ENCODE measurements around the gene UMODL1.

The UMODL1 gene

DNA sequence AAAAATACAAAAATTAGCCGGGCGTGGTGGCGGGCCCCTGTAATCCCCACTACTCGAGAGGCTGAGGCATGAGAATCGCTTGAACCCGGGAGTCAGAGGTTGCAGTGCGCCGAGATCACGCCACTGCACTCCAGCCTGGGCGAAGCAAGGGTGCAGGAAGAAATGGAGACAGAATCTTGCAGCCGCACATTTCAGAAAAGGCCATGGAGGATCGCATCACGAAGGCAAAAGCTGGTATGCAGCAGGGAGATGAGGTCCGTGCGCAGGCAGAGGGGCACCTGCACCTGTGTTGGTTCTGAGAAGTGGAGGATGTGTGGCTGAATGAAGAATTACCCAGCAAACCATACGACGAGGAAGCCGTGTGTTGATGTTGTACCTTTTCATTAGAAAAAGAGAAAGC is 94.8 kb downstream of the UMODL1 start:
- H3K27ac ChIP-seq (ENCODE audit: low read length): no peak overlapping the region

DNA sequence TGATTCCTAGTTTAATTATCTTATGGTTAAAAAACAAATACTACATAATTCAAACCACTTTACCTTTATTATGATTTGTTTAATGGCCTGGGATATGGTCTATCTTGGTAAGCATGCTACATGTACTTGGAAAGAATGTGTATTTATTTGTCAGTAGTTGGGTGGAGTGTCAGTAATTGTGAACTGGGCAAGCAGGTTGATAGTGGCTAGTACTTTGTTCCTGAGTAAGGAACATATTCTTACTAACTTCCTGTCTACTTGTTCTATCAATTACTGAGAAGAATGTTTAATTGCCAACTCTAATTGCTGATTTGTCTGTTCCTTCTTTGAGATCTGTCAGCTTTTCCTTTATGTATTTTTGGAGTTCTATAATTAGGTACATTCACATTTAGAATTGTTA is 98.6 kb downstream of the UMODL1 start:
- Histone ChIP-seq H3K36me3 (ENCODE audit: insufficient read depth, low read length) (no peaks in the 10 kb centered on the region), H3K27me3 (ENCODE audit: insufficient read depth, low read length, poor library complexity) (no peaks in the 10 kb centered on the region), H2AFZ (ENCODE audit: low read depth, low read length) (no peak overlapping the region), H3K4me1 (ENCODE audit: insufficient read depth, low read length) (no peaks in the 10 kb centered on the region), H3K27ac (ENCODE audit: low read length) (no peak overlapping the region), H4K20me1 (ENCODE audit: insufficient read depth, low read length) (no peaks in the 10 kb centered on the region), H3K79me2 (ENCODE audit: insufficient read depth, low read length) (no peaks in the 10 kb centered on the region), H3K9me3 (ENCODE audit: insufficient read depth, low read length, severe bottlenecking) (no peaks in the 10 kb centered on the region), H3K9ac (ENCODE audit: low read depth, low read length) (no peak overlapping the region), H3K4me2 (ENCODE audit: insufficient read depth, low read length) (no peak overlapping the region), H3K4me3 (ENCODE audit: low read depth in 1 of 2, low read length in 2 of 2) (no peak overlapping the region)
- ATAC-seq (ENCODE audit: insufficient read depth, low read depth): no peak
- TF ChIP-seq, protein P1, sequence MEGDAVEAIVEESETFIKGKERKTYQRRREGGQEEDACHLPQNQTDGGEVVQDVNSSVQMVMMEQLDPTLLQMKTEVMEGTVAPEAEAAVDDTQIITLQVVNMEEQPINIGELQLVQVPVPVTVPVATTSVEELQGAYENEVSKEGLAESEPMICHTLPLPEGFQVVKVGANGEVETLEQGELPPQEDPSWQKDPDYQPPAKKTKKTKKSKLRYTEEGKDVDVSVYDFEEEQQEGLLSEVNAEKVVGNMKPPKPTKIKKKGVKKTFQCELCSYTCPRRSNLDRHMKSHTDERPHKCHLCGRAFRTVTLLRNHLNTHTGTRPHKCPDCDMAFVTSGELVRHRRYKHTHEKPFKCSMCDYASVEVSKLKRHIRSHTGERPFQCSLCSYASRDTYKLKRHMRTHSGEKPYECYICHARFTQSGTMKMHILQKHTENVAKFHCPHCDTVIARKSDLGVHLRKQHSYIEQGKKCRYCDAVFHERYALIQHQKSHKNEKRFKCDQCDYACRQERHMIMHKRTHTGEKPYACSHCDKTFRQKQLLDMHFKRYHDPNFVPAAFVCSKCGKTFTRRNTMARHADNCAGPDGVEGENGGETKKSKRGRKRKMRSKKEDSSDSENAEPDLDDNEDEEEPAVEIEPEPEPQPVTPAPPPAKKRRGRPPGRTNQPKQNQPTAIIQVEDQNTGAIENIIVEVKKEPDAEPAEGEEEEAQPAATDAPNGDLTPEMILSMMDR (IDR thresholded peaks at IDR 0.05; ENCODE audit: borderline replicate concordance, extremely low read depth, low read length, poor library complexity, severe bottlenecking): no peak
- no peak for TF ChIP-seq EZH2 (IDR thresholded peaks at IDR 0.05; ENCODE audit: borderline replicate concordance, low read depth, low read length, severe bottlenecking)
- DNase-seq: no peak

More for the DNA sequence above, 94.8 kb downstream of the UMODL1 start:
- Histone ChIP-seq H3K4me2 (ENCODE audit: insufficient read depth, low read length) (no peak overlapping the region), H4K20me1 (ENCODE audit: insufficient read depth, low read length) (no peaks in the 10 kb centered on the region), H3K4me1 (ENCODE audit: insufficient read depth, low read length) (peaks cover 14% of the 10 kb centered on the region), H3K9ac (ENCODE audit: low read depth, low read length) (no peak overlapping the region), H3K4me3 (ENCODE audit: low read depth in 1 of 2, low read length in 2 of 2) (no peak overlapping the region), H2AFZ (ENCODE audit: low read depth, low read length) (no peak overlapping the region), H3K27me3 (ENCODE audit: insufficient read depth, low read length, poor library complexity) (no peaks in the 10 kb centered on the region), H3K9me3 (ENCODE audit: insufficient read depth, low read length, severe bottlenecking) (no peaks in the 10 kb centered on the region), H3K79me2 (ENCODE audit: insufficient read depth, low read length) (no peaks in the 10 kb centered on the region), H3K36me3 (ENCODE audit: insufficient read depth, low read length) (no peaks in the 10 kb centered on the region)
- TF ChIP-seq, protein P1 (IDR thresholded peaks at IDR 0.05; ENCODE audit: borderline replicate concordance, extremely low read depth, low read length, poor library complexity, severe bottlenecking): no peak
- TF ChIP-seq EZH2 (IDR thresholded peaks at IDR 0.05; ENCODE audit: borderline replicate concordance, low read depth, low read length, severe bottlenecking): no peak
- DNase-seq: no peak
- ATAC-seq (ENCODE audit: insufficient read depth, low read depth): no peak

DNA sequence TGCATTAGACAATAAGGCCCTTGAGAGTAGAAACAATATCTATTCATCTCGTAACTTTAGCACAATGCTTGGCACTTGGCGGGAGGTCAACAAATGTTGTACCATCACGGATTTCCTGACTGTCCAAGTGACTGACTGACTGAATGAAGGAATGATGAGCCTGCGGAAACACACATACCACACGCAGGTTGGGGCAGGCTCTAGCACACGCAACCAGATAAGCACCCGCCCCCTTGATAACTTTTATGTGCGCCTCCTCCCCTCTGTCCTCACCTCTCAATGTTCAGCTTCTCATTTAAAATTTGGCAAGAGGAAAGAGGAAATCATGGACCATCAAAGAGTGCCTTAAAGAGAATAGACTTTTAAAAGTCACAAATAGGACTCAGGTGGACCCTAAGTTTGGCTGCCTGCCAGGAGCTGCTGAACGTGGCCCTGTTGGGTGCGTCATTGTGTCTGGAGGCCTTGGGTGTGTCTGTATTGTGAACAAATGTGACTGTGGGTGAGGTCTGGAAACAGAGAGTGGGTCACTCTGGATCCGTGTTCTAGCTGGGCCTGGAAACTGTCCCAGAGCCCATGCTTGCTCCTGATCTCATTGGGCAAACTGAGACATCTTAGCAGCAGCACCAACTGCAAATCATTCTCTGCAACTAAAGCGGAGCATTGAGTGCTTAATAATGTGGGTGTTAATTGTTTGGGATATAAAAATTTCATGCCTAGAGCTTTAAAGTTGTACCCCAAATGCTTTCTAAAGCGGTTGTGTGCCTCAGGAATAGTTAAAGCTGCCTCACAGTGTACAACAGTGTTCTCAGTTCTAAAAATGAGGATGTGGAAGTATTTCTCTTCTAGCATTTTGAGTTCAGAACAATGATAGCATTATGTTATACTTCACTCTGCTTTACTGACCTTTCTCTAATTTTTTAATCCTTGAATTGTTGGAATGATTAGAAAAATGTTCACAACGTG is 100.3 kb downstream of the UMODL1 start:
- H3K79me2 ChIP-seq (ENCODE audit: insufficient read depth, low read length): no peaks in the 10 kb centered on the region
- no peak overlapping the region for H3K4me3 ChIP-seq (ENCODE audit: low read depth in 1 of 2, low read length in 2 of 2)
- H3K4me2 ChIP-seq (ENCODE audit: insufficient read depth, low read length): no peak overlapping the region
- no peak overlapping the region for H3K9ac ChIP-seq (ENCODE audit: low read depth, low read length)
- H2AFZ ChIP-seq (ENCODE audit: low read depth, low read length): no peak overlapping the region
- H3K27me3 ChIP-seq (ENCODE audit: insufficient read depth, low read length, poor library complexity): no peaks in the 10 kb centered on the region
- no peak for ATAC-seq (ENCODE audit: insufficient read depth, low read depth)
- no peaks in the 10 kb centered on the region for H4K20me1 ChIP-seq (ENCODE audit: insufficient read depth, low read length)
- no peaks in the 10 kb centered on the region for H3K36me3 ChIP-seq (ENCODE audit: insufficient read depth, low read length)
- H3K27ac ChIP-seq (ENCODE audit: low read length): no peak overlapping the region
- H3K4me1 ChIP-seq (ENCODE audit: insufficient read depth, low read length): no peaks in the 10 kb centered on the region
- DNase-seq: no peak
- TF ChIP-seq, protein P1 (IDR thresholded peaks at IDR 0.05; ENCODE audit: borderline replicate concordance, extremely low read depth, low read length, poor library complexity, severe bottlenecking): no peak
- TF ChIP-seq EZH2 (IDR thresholded peaks at IDR 0.05; ENCODE audit: borderline replicate concordance, low read depth, low read length, severe bottlenecking): no peak
- no peaks in the 10 kb centered on the region for H3K9me3 ChIP-seq (ENCODE audit: insufficient read depth, low read length, severe bottlenecking)
